PC-9 (cell line): ENCODE measurements around the gene BRI3.

Experiments used
- CTCF ChIP-seq: fragments of 200-600 bp; sonication (generic); conservative IDR thresholded peaks from 2 replicates; pipeline ENCODE4 v1.6.1; 2017; ENCODE audit warnings: mixed run types, antibody characterized with exemption, mild to moderate bottlenecking, moderate library complexity
- EZH2 ChIP-seq: fragments of 200-600 bp; sonication (generic); IDR thresholded peaks from 2 replicates; pipeline ENCODE4 v1.8.0; 2017; ENCODE audit warnings: antibody characterized with exemption, low read depth

DNA sequence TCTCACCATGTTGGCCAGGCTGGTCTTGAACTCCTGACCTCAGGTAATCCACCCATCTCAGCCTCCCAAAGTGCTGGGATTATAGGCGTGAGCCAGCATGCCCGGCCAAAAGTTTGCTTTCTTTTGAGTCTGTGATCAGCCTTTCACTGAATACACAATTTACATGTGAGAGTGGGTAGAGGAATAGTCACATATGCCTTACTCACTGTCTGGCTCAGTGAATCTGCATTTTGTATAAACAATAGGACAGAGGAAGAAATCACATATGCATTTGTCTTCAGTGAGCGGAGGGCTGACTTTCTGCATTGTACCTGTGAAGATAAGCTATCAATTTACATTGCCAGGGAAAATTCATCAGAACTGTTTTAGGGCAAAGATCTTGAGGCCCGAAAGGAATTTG, 27.0 kb upstream of the BRI3 start:
- TF ChIP-seq CTCF (no peak), EZH2 (no peak)
